ENCODE measurements around the gene MICAL2.

Gene MICAL2

GRCh38 chr11:12173111-12173510 is 62.7 kb downstream of the MICAL2 start:
- DNase-seq (ENCODE audit: low read depth, low spot score) = no peak
- Histone ChIP-seq H3K27ac (no peak overlapping the region), H3K9ac (ENCODE audit: insufficient read length) (no peak overlapping the region), H3K4me3 (no peak overlapping the region), H3K9me3 (ENCODE audit: low read depth, low read length) (no peaks in the 10 kb centered on the region), H3K36me3 (ENCODE audit: insufficient read depth, low read length) (no peaks in the 10 kb centered on the region)
- TF ChIP-seq POLR2AphosphoS5 (IDR thresholded peaks at IDR 0.05; ENCODE audit: borderline replicate concordance, low read depth, low read length) (no peak), FOXP2 (optimal IDR thresholded peaks at IDR 0.05; ENCODE audit: control extremely low read depth, extremely low read length, insufficient read depth) (no peak), EZH2 (IDR thresholded peaks at IDR 0.05) (no peak)

DNA sequence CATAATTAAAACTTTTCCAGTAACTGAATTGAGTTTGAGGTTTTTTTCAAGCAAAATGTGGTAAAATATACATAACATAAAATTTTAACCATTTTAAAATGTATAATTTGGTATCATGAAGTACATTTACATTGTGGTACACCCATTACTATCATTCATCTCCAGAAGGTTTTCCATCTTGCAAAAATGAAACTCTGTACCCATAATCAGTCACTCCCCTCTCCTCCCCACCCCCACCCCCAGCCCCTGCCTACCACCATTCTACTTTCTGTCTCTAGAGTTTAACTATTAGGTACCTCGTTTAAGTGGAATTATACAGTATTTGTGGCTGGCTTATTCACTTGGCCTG is 63.7 kb downstream of the MICAL2 start:
- H3K4me3 ChIP-seq = no peak overlapping the region
- no peaks in the 10 kb centered on the region for H3K9me3 ChIP-seq (ENCODE audit: low read depth, low read length)
- no peaks in the 10 kb centered on the region for H3K36me3 ChIP-seq (ENCODE audit: insufficient read depth, low read length)
- H3K27ac ChIP-seq = no peak overlapping the region
- no peak for DNase-seq (ENCODE audit: low read depth, low spot score)
- no peak overlapping the region for H3K9ac ChIP-seq (ENCODE audit: insufficient read length)
- TF ChIP-seq FOXP2 (optimal IDR thresholded peaks at IDR 0.05; ENCODE audit: control extremely low read depth, extremely low read length, insufficient read depth) (no peak), EZH2 (IDR thresholded peaks at IDR 0.05) (no peak), POLR2AphosphoS5 (IDR thresholded peaks at IDR 0.05; ENCODE audit: borderline replicate concordance, low read depth, low read length) (no peak)

- no peak overlapping the region for H3K9ac ChIP-seq (ENCODE audit: insufficient read length)
- H3K9me3 ChIP-seq (ENCODE audit: low read depth, low read length) = no peaks in the 10 kb centered on the region
- H3K27ac ChIP-seq = no peak overlapping the region
- no peak for TF ChIP-seq POLR2AphosphoS5 (IDR thresholded peaks at IDR 0.05; ENCODE audit: borderline replicate concordance, low read depth, low read length)
- no peak for TF ChIP-seq FOXP2 (optimal IDR thresholded peaks at IDR 0.05; ENCODE audit: control extremely low read depth, extremely low read length, insufficient read depth)
- TF ChIP-seq EZH2 (IDR thresholded peaks at IDR 0.05) = no peak
- H3K4me3 ChIP-seq = no peak overlapping the region
- H3K36me3 ChIP-seq (ENCODE audit: insufficient read depth, low read length) = no peaks in the 10 kb centered on the region
- no peak for DNase-seq (ENCODE audit: low read depth, low spot score)
These were observed 64.2 kb downstream of the MICAL2 start for GRCh38 chr11:12174477-12175143.

- no peak overlapping the region for H3K4me3 ChIP-seq
- H3K9me3 ChIP-seq (ENCODE audit: low read depth, low read length) = no peaks in the 10 kb centered on the region
- no peaks in the 10 kb centered on the region for H3K36me3 ChIP-seq (ENCODE audit: insufficient read depth, low read length)
- H3K9ac ChIP-seq (ENCODE audit: insufficient read length) = no peak overlapping the region
- H3K27ac ChIP-seq = no peak overlapping the region
- TF ChIP-seq POLR2AphosphoS5 (IDR thresholded peaks at IDR 0.05; ENCODE audit: borderline replicate concordance, low read depth, low read length) (no peak), EZH2 (IDR thresholded peaks at IDR 0.05) (no peak), FOXP2 (optimal IDR thresholded peaks at IDR 0.05; ENCODE audit: control extremely low read depth, extremely low read length, insufficient read depth) (no peak)
- DNase-seq (ENCODE audit: low read depth, low spot score) = no peak
These were observed 65.4 kb downstream of the MICAL2 start for GRCh38 chr11:12175694-12176241.

DNA sequence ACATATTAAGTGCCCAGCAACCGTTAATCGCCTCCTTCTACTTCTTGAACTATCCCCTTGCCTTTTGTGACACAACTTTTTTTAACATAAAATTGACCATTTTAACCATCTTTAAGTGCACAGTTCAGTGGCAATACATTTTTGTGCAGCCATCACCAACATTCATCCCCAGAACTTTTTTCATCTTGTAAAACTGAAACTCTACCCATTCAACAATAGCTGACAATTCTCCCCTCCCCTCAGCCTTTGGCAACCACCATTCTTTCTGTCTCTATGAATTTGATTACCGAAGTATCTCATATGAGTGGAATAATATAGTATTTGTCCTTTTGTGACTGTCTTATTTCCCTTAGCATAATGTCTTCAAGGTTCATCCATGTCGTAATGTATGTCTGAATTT is 66.0 kb downstream of the MICAL2 start:
- Histone ChIP-seq H3K36me3 (ENCODE audit: insufficient read depth, low read length) (no peaks in the 10 kb centered on the region), H3K4me3 (no peak overlapping the region), H3K9me3 (ENCODE audit: low read depth, low read length) (no peaks in the 10 kb centered on the region), H3K27ac (no peak overlapping the region), H3K9ac (ENCODE audit: insufficient read length) (no peak overlapping the region)
- TF ChIP-seq FOXP2 (optimal IDR thresholded peaks at IDR 0.05; ENCODE audit: control extremely low read depth, extremely low read length, insufficient read depth) (no peak), POLR2AphosphoS5 (IDR thresholded peaks at IDR 0.05; ENCODE audit: borderline replicate concordance, low read depth, low read length) (no peak), EZH2 (IDR thresholded peaks at IDR 0.05) (no peak)
- DNase-seq (ENCODE audit: low read depth, low spot score) = no peak

- H3K9ac ChIP-seq (ENCODE audit: insufficient read length) = no peak overlapping the region
- no peak overlapping the region for H3K27ac ChIP-seq
These were observed 67.4 kb downstream of the MICAL2 start for GRCh38 chr11:12177739-12178338.

DNA sequence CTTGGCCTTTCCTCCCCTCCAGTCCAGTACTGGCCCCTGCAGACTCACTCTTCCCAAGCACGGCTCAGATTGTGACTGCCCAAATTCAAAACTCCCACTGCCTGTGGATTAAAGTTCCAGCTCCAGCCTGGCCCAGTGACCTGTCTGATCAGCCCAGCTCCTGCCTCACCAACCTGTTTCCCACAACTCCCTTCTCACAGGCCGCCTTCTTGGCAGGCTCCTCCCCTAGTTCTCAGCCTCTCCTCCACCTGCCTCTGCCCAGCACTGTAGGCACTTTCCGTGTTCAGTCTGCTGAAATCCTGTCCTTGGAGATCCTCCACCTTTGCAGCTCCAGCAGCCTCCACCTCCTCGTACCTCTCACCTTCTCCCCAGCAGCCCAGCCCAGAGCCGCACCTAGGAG is 68.6 kb downstream of the MICAL2 start:
- H3K9ac ChIP-seq (ENCODE audit: insufficient read length) = no peak overlapping the region
- no peak overlapping the region for H3K4me3 ChIP-seq
- no peak for DNase-seq (ENCODE audit: low read depth, low spot score)
- no peaks in the 10 kb centered on the region for H3K36me3 ChIP-seq (ENCODE audit: insufficient read depth, low read length)
- no peak overlapping the region for H3K27ac ChIP-seq
- no peaks in the 10 kb centered on the region for H3K9me3 ChIP-seq (ENCODE audit: low read depth, low read length)
- no peak for TF ChIP-seq FOXP2 (optimal IDR thresholded peaks at IDR 0.05; ENCODE audit: control extremely low read depth, extremely low read length, insufficient read depth)
- TF ChIP-seq POLR2AphosphoS5 (IDR thresholded peaks at IDR 0.05; ENCODE audit: borderline replicate concordance, low read depth, low read length) = no peak
- TF ChIP-seq EZH2 (IDR thresholded peaks at IDR 0.05) = no peak

More at GRCh38 chr11:12177739-12178338, 67.4 kb downstream of the MICAL2 start:
- H3K9me3 ChIP-seq (ENCODE audit: low read depth, low read length) = no peaks in the 10 kb centered on the region
- no peak for DNase-seq (ENCODE audit: low read depth, low spot score)
- no peak overlapping the region for H3K4me3 ChIP-seq
- H3K36me3 ChIP-seq (ENCODE audit: insufficient read depth, low read length) = no peaks in the 10 kb centered on the region
- no peak for TF ChIP-seq EZH2 (IDR thresholded peaks at IDR 0.05)
- no peak for TF ChIP-seq FOXP2 (optimal IDR thresholded peaks at IDR 0.05; ENCODE audit: control extremely low read depth, extremely low read length, insufficient read depth)
- TF ChIP-seq POLR2AphosphoS5 (IDR thresholded peaks at IDR 0.05; ENCODE audit: borderline replicate concordance, low read depth, low read length) = no peak

GRCh38 chr11:12179531-12179930 is 69.1 kb downstream of the MICAL2 start:
- no peaks in the 10 kb centered on the region for H3K36me3 ChIP-seq (ENCODE audit: insufficient read depth, low read length)
- no peak overlapping the region for H3K9ac ChIP-seq (ENCODE audit: insufficient read length)
- H3K9me3 ChIP-seq (ENCODE audit: low read depth, low read length) = no peaks in the 10 kb centered on the region
- no peak overlapping the region for H3K4me3 ChIP-seq
- no peak overlapping the region for H3K27ac ChIP-seq
- TF ChIP-seq POLR2AphosphoS5 (IDR thresholded peaks at IDR 0.05; ENCODE audit: borderline replicate concordance, low read depth, low read length) (no peak), EZH2 (IDR thresholded peaks at IDR 0.05) (no peak)
- DNase-seq (ENCODE audit: low read depth, low spot score) = no peak
